ENCODE measurements around the gene ZNF155. TPM values are rescaled to one million over a fixed set of nuclear protein-coding genes. Genes with fewer than 3 reads are reported as not detected.

The ZNF155 gene
- polyA plus RNA-seq, 1 of the 3 experiments (the other 2 are of a cell fraction) = 2.1 TPM

- Histone ChIP-seq H3K27ac (ENCODE audit: low read depth in 2 of 2, low read length in 1 of 2) (peak within 1 kb of the TSS; percentile 88 to 90), H3K4me1 (ENCODE audit: control insufficient read depth in 1 of 2, insufficient read depth in 2 of 2, low read depth in 1 of 2, low read length in 1 of 2) (no peaks in the 10 kb centered on the region; a peak in 3 of 4 replicates), H3F3A (replicated peaks; ENCODE audit: insufficient read depth) (peaks cover 17% of the 10 kb centered on the region), H3K36me3 (replicated peaks in 1 of 2; ENCODE audit: control insufficient read depth in 1 of 2, insufficient read depth in 2 of 2, low read length in 1 of 2) (peaks cover 29 to 32% of the 10 kb centered on the region in 2 experiments), H3K4me3 (ENCODE audit: low read depth in 2 of 2, low read length in 1 of 2) (peak within 1 kb of the TSS; percentile 88 to 93), H3K9ac (peak within 1 kb of the TSS; percentile 82), H4K20me1 (ENCODE audit: insufficient read depth) (no peaks in the 10 kb centered on the region), H3K9me2 (no peaks in the 10 kb centered on the region), H3K27me3 (ENCODE audit: insufficient read depth) (no peaks in the 10 kb centered on the region), H2AFZ (ENCODE audit: low read depth) (peak within 1 kb of the TSS; percentile 98), H3K4me2 (peak within 1 kb of the TSS; percentile 74), H3K9me3 (peaks cover 5% of the 10 kb centered on the region; the same call in 1 of the 2 replicates), H3K79me2 (ENCODE audit: insufficient read depth) (peaks cover 22% of the 10 kb centered on the region)
- DNase-seq = peak; percentile 88
- ChIA-PET POLR2A (interaction anchor here (0.6 to 2.2 kb wide), 15 partner anchors 10 to 565 kb away, joined by 3 to 33 read pairs (median 4); partner anchors contain the start of genes ZNF180, ZNF221, ZNF227 and ZNF235), CTCF (interaction anchor here (1.2 kb wide), 2 partner anchors 11 to 16 kb away, joined by 3 to 5 read pairs; partner anchors contain the start of gene ZNF221)
- WGBS (ENCODE audit: low lambda C conversion rate) = 2% methylated on average over 32 of the region's 42 CpGs
- TF ChIP-seq USF2 (IDR thresholded peaks at IDR 0.05; ENCODE audit: borderline replicate concordance, low read depth, low read length) (no peak), JUND (IDR thresholded peaks at IDR 0.05) (no peak), MEF2A (IDR thresholded peaks at IDR 0.05; ENCODE audit: borderline replicate concordance, low read depth) (no peak; the same call in 1 of the 2 replicates), SMC3 (IDR thresholded peaks at IDR 0.05; ENCODE audit: low read depth, low read length) (no peak), REST (IDR thresholded peaks at IDR 0.05; ENCODE audit: low read depth, low read length) (no peak), RAD21 (IDR thresholded peaks at IDR 0.05; ENCODE audit: low read length) (no peak), PBX3 (IDR thresholded peaks at IDR 0.05) (0 out of 2 replicates have a peak, but pooled peaks have one; percentile 2), FOSL2 (IDR thresholded peaks at IDR 0.05; ENCODE audit: borderline replicate concordance, low read depth) (no peak), EP300 (IDR thresholded peaks at IDR 0.05; ENCODE audit: borderline replicate concordance in 1 of 2, low read depth in 1 of 2, low read length in 1 of 2) (no peak), NFIC (IDR thresholded peaks at IDR 0.05; ENCODE audit: borderline replicate concordance) (no peak), TAF1 (IDR thresholded peaks at IDR 0.05; ENCODE audit: borderline replicate concordance, low read depth, low read length) (peak; percentile 63), GATA2 (CRISPR knock-in tag; IDR thresholded peaks at IDR 0.05) (no peak), GABPA (IDR thresholded peaks at IDR 0.05; ENCODE audit: low read depth) (peak; percentile 97), NRF1 (IDR thresholded peaks at IDR 0.05; ENCODE audit: low read depth, low read length) (no peak), USF1 (IDR thresholded peaks at IDR 0.05; ENCODE audit: borderline replicate concordance, low read depth) (0 out of 2 replicates have a peak, but pooled peaks have one; percentile 6), YY1 (IDR thresholded peaks at IDR 0.05; ENCODE audit: low read depth) (no peak), IRF3 (IDR thresholded peaks at IDR 0.05; ENCODE audit: low read depth, low read length) (no peak), FOXM1 (IDR thresholded peaks at IDR 0.05; ENCODE audit: low read depth) (no peak), MXI1 (IDR thresholded peaks at IDR 0.05; ENCODE audit: low read depth, low read length) (peak; percentile 44; the same call in 1 of the 2 replicates), RCOR1 (IDR thresholded peaks at IDR 0.05; ENCODE audit: low read length) (peak; percentile 24; the same call in 1 of the 2 replicates), CHD2 (IDR thresholded peaks at IDR 0.05; ENCODE audit: low read length, partially characterized antibody) (peak; percentile 84), FOXJ3 (CRISPR knock-in tag; IDR thresholded peaks at IDR 0.05) (no peak), TCF12 (IDR thresholded peaks at IDR 0.05) (peak; percentile 17; the same call in 1 of the 2 replicates), MAX (IDR thresholded peaks at IDR 0.05; ENCODE audit: low read depth) (peak; percentile 60; the same call in 1 of the 2 replicates)
These were observed 48.8 kb upstream of the ZNF155 start, which contains the start of gene ZNF45 for GRCh38 chr19:43934985-43935708. TSS of gene ZNF45 (minus strand) at chr19:43935282. CDS start at chr19:43922185, 13,097 bp downstream.

Data from SK-N-SH (cell line).